Thoracic aorta (tissue), 2 donors: ENCODE results near the gene POMT2. TPM values are rescaled to one million over a fixed set of nuclear protein-coding genes. Genes with fewer than 3 reads are reported as not detected.

Experiments used
- ATAC-seq: fragments of 150-250 bp; one replicate; pipeline ENCODE4 v1.8.0; 2017; ENCODE audit warnings: low read depth; ENCODE audit not compliant: insufficient number of reproducible peaks, low FRiP score
- DNase-seq: peaks from one replicate; pipeline ENCODE4 v3.0.0-alpha.2; 2020; ENCODE audit warnings: low spot score
- H3K27ac ChIP-seq, 2 donors: fragments of 200-600 bp; sonication (generic); 1 replicate in 1 of 2; 2 replicates in 1 of 2; pipeline ENCODE4 v1.5.1; 2016; ENCODE audit warnings: mild to moderate bottlenecking in 2 of 2, moderate library complexity in 2 of 2
- H3K27me3 ChIP-seq: fragments of 200-600 bp; sonication (generic); replicated peaks from 2 replicates; pipeline ENCODE4 v1.6.0; 2016; ENCODE audit warnings: mild to moderate bottlenecking; ENCODE audit not compliant: insufficient read depth
- H3K36me3 ChIP-seq: fragments of 200-600 bp; sonication (generic); one replicate; pipeline ENCODE4 v1.5.1; 2016
- H3K4me1 ChIP-seq, 2 donors: fragments of 200-600 bp; sonication (generic); 1 replicate in 1 of 2; 2 replicates in 1 of 2; pipeline versions ENCODE4 v1.5.1 to v1.6.0; 2016; ENCODE audit warnings: low read depth in 2 of 2, mild to moderate bottlenecking in 1 of 2; ENCODE audit not compliant: control insufficient read depth in 1 of 2
- H3K4me3 ChIP-seq: fragments of 200-600 bp; sonication (generic); 2 replicates; pipeline ENCODE4 v1.5.1; 2016; ENCODE audit warnings: mild to moderate bottlenecking
- H3K9me3 ChIP-seq: fragments of 200-600 bp; sonication (generic); 2 replicates; pipeline ENCODE4 v1.5.1; 2016
- CTCF ChIP-seq: fragments of 200-600 bp; sonication (generic); IDR thresholded peaks from one replicate; pipeline ENCODE4 v1.5.1; 2019; ENCODE audit warnings: antibody characterized with exemption
- total RNA-seq, 2 donors: library from RNA; depleted of rRNA; stranded (reverse); fragments of >200 nt; gene quantifications; one replicate each; pipeline versions ENCODE4 v1.1.0 to v1.2.3, GENCODE V29; 2016

The POMT2 gene
- total RNA-seq, 2 donors from 2014 or later = 15.8 to 25.0 TPM

GRCh38 chr14:77264466-77265186 is 56.1 kb downstream of the POMT2 start:
- Histone ChIP-seq H3K27me3 (no peaks in the 10 kb centered on the region), H3K9me3 (peaks cover 4% of the 10 kb centered on the region), H3K4me1 (no peaks in the 10 kb centered on the region), H3K4me3 (no peak overlapping the region), H3K36me3 (no peaks in the 10 kb centered on the region), H3K27ac (no peak overlapping the region)
- ATAC-seq (no peak), DNase-seq (no peak)
- no peak for TF ChIP-seq CTCF

GRCh38 chr14:77260631-77261030 is 60.1 kb downstream of the POMT2 start:
- Histone ChIP-seq H3K4me3 (no peak overlapping the region), H3K27me3 (no peaks in the 10 kb centered on the region), H3K4me1 (no peaks in the 10 kb centered on the region), H3K36me3 (no peaks in the 10 kb centered on the region), H3K27ac (no peak overlapping the region), H3K9me3 (no peaks in the 10 kb centered on the region)
- TF ChIP-seq CTCF = no peak
- no peak for DNase-seq
- no peak for ATAC-seq

GRCh38 chr14:77260199-77260598 is 60.5 kb downstream of the POMT2 start:
- TF ChIP-seq CTCF = no peak
- Histone ChIP-seq H3K27ac (no peak overlapping the region), H3K27me3 (no peaks in the 10 kb centered on the region), H3K4me3 (no peak overlapping the region), H3K36me3 (no peaks in the 10 kb centered on the region), H3K4me1 (no peaks in the 10 kb centered on the region), H3K9me3 (no peaks in the 10 kb centered on the region)
- DNase-seq (no peak), ATAC-seq (no peak)

GRCh38 chr14:77259025-77259715 is 61.5 kb downstream of the POMT2 start:
- Histone ChIP-seq H3K4me3 (no peak overlapping the region), H3K4me1 (no peaks in the 10 kb centered on the region), H3K36me3 (no peaks in the 10 kb centered on the region), H3K27me3 (no peaks in the 10 kb centered on the region), H3K9me3 (no peaks in the 10 kb centered on the region), H3K27ac (no peak overlapping the region)
- ATAC-seq (no peak), DNase-seq (no peak)
- TF ChIP-seq CTCF = no peak

- Histone ChIP-seq H3K4me1 (no peaks in the 10 kb centered on the region), H3K9me3 (no peaks in the 10 kb centered on the region), H3K27me3 (no peaks in the 10 kb centered on the region), H3K36me3 (no peaks in the 10 kb centered on the region), H3K4me3 (no peak overlapping the region), H3K27ac (no peak overlapping the region)
- DNase-seq = no peak
- no peak for ATAC-seq
- no peak for TF ChIP-seq CTCF
Observed at GRCh38 chr14:77258566-77258965, 62.1 kb downstream of the POMT2 start.
